ENCODE data around the gene DDX24.

GRCh38 chr14:94040247-94040646 lies 40.8 kb downstream of the DDX24 start:
- TF ChIP-seq POLR2A (IDR thresholded peaks at IDR 0.05; ENCODE audit: low read length) (no peak), GATA1 (IDR thresholded peaks at IDR 0.05; ENCODE audit: low read depth, low read length) (no peak)

Data from erythroblast (primary cell).